Coronary artery (tissue), 2 donors: Measurements from ENCODE around the gene AOC2.
"Not testable (repeated sequence)": the region's sequence is repeated elsewhere in the genome, so short reads cannot be mapped to it uniquely, and the experiment has no call there.

Experiments
- DNase-seq: peaks from one replicate; pipeline ENCODE4 v3.0.0-alpha.2; 2017; ENCODE audit warnings: low spot score
- H3K27ac ChIP-seq, 2 donors: fragments of 200-600 bp; sonication (generic); one replicate each; pipeline ENCODE4 v1.5.1; 2016 to 2019
- H3K4me3 ChIP-seq: fragments of 200-600 bp; sonication (generic); 2 replicates; pipeline ENCODE4 v1.5.1; 2016; ENCODE audit warnings: mild to moderate bottlenecking, moderate library complexity
- CTCF ChIP-seq: fragments of 200-600 bp; sonication (generic); IDR thresholded peaks from one replicate; pipeline ENCODE4 v1.5.1; 2019; ENCODE audit warnings: antibody characterized with exemption

The AOC2 gene

GRCh38 chr17:42872251-42872965, 28.0 kb downstream of the AOC2 start:
- no peak for DNase-seq
- Histone ChIP-seq H3K27ac (no peak overlapping the region), H3K4me3 (no peak overlapping the region)
- no peak for TF ChIP-seq CTCF

GRCh38 chr17:42873315-42873714, 28.9 kb downstream of the AOC2 start:
- Histone ChIP-seq H3K4me3 (no peak overlapping the region), H3K27ac (no peak overlapping the region)
- TF ChIP-seq CTCF, result no peak
- no peak for DNase-seq

GRCh38 chr17:42873932-42874695, 29.7 kb downstream of the AOC2 start:
- DNase-seq, H3K27ac ChIP-seq: not testable (repeated sequence)

GRCh38 chr17:42877037-42877436, 32.7 kb downstream of the AOC2 start:
- H3K4me3 ChIP-seq, result no peak overlapping the region
- no peak for TF ChIP-seq CTCF
- DNase-seq, result no peak
- no peak overlapping the region for H3K27ac ChIP-seq

More at GRCh38 chr17:42873932-42874695, 29.7 kb downstream of the AOC2 start:
- H3K4me3 ChIP-seq, result not testable (repeated sequence)

- no peak overlapping the region for H3K27ac ChIP-seq
- DNase-seq, result no peak
- TF ChIP-seq CTCF, result no peak
- H3K4me3 ChIP-seq, result no peak overlapping the region
Observed at GRCh38 chr17:42878123-42878880, 33.9 kb downstream of the AOC2 start.

- Histone ChIP-seq H3K4me3 (no peak overlapping the region), H3K27ac (peak overlapping the region in 1 of 2 donors; percentile 14)
- TF ChIP-seq CTCF, result no peak
- no peak for DNase-seq
Observed at GRCh38 chr17:42878924-42879595, 34.7 kb downstream of the AOC2 start.

GRCh38 chr17:42879596-42879985, 35.2 kb downstream of the AOC2 start:
- no peak for TF ChIP-seq CTCF
- H3K4me3 ChIP-seq, result no peak overlapping the region
- DNase-seq, result no peak
- peak overlapping the region in 1 of 2 donors; percentile 14 for H3K27ac ChIP-seq
